Fibroblast of the aortic adventitia (primary cell): Measurements from ENCODE around the gene DUS4L. TPM values are rescaled to one million over a fixed set of nuclear protein-coding genes. Genes with fewer than 3 reads are reported as not detected.

Source experiments
- small RNA-seq: library from RNA; depleted of rRNA; stranded (forward); fragments of <200 nt; gene quantifications from one replicate; pipeline ENCODE3, GENCODE V24; 2012
- total RNA-seq: library from RNA; depleted of rRNA; stranded (reverse); fragments of >200 nt; gene quantifications from 2 replicates; pipeline ENCODE4 v1.2.3, GENCODE V29; 2012; ENCODE audit warnings: low replicate concordance

DUS4L gene
- total RNA-seq, 1 donor: 9.3 TPM

Small RNAs within 50 kb of the gene (small RNA-seq; reads per million reads assigned to genes)
- gene RF01233: not detected

Other genes with a start within 250 kb of the DUS4L start
- not detected in 2 replicates for gene GPR22, start 93.9 kb upstream of the DUS4L start, total RNA-seq
- gene COG5, start 51 bp upstream of the DUS4L start, total RNA-seq: 53.1 and 53.8 TPM in 2 replicates
- 92.6 and 187 TPM in 2 replicates for gene BCAP29, start 16.3 kb downstream of the DUS4L start, total RNA-seq
- 0.65 and 1.8 TPM in 2 replicates for gene SLC26A4, start 96.9 kb downstream of the DUS4L start, total RNA-seq
- gene CBLL1, start 180.2 kb downstream of the DUS4L start, total RNA-seq: 32.0 and 32.6 TPM in 2 replicates
- not detected in 2 replicates for gene SLC26A3, start 239.3 kb downstream of the DUS4L start, total RNA-seq